GM19463 (cell line): Measurements from ENCODE around the gene CADM1.

ENCODE experiments used
- ATAC-seq: cut with Tn5 transposase; IDR thresholded peaks from one replicate; pipeline ENCODE4 v1.9.1; 2021; ENCODE audit warnings: mild to moderate bottlenecking, moderate library complexity; ENCODE audit not compliant: unreplicated experiment

Gene CADM1

GRCh38 chr11:115190196-115190595, 314.0 kb downstream of the CADM1 start:
- ATAC-seq = no peak

GRCh38 chr11:115188898-115189278, 315.3 kb downstream of the CADM1 start:
- no peak for ATAC-seq

DNA sequence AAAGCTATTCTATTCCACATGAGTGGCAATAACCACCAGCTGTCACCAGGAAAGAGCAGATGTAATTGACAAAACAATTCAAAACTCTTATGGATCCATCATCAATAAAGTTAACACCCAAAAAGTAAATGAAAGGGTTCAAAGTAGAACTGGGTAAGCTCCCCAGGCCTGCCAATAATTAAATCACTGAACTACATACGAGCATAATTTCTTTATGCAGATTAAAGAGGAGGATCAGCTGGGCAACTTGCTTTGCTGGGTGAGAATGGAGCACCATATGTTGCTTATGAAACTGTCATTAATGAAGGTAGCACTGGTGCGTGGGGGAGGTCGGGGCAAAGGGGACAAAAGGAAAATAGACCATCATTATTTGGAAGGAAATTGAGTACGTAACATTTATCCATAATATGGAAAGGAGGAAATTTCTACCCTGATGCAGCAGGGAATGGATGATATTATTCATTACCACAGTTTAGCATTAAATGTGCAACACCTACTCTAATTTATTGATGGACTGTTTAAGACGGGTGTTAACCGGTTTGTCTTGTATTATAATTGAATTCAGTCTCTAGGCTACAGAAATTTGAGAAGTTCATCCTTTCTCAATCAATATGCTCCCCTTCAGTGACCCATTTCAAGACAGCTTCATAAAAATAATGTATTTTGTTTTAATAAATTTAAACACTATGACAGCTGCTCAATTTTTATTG, 315.9 kb downstream of the CADM1 start:
- no peak for ATAC-seq

DNA sequence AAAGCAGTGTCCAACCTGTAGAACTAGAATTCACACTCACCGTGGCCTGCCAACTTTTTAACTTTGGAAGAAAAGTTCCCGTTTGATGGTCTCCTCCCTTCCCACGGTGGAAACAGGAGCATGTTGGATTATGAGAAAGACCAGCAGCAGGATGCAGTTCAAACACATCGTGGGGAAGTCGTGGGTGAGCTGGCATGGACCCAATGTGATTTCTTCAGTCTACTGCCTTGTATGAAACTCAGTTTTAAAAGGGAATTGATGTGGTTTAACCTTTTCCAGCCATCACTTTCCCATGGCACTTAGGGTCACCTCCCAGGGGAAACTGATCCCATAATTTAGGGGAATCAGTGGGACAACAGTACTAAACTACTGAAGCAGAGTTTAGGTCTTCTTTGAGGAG, 318.3 kb downstream of the CADM1 start:
- ATAC-seq = no peak

DNA sequence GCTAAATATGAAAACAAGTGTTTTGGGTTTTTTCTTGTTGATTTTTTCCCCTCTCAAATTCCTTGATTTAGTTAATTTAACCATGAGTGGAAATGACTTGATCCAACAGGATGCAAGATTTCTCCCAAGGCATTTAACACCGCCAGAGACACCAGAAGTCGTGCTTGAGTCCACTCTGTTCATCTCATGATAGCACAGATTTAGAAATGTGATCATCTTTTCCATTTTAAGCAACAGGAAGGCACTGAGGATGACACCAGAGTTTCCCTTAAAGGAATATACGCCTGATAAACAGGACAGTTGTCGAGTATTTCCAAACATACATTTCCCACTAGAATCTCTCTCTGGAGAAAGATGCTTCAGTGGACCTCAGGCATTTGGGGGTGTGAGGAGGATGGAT, 318.7 kb downstream of the CADM1 start:
- ATAC-seq = no peak

GRCh38 chr11:115184901-115185300, 319.3 kb downstream of the CADM1 start:
- ATAC-seq = no peak

- no peak for ATAC-seq
Observed at GRCh38 chr11:115183830-115184229, 320.4 kb downstream of the CADM1 start.

DNA sequence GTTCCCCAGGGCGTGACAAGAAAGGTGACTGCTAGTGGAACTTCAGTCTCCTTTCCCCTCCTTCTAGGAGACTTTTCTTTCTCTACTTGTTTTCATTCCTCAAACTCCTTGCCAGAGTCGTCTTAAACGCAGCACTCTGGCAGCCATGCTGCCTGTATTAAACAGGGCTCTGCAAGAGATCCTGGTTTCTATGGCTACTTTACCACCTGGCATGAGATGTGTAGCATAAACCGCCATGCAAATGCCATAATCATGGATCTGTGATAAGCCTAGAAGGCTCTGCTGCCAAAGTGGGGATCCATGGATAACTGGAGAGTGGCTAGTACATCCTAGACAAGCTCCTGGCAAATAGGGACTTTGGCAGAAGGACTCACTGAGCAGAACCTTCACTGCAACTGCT, 321.1 kb downstream of the CADM1 start:
- ATAC-seq = no peak

- ATAC-seq = no peak
Observed at GRCh38 chr11:115182282-115182955, 321.8 kb downstream of the CADM1 start.

DNA sequence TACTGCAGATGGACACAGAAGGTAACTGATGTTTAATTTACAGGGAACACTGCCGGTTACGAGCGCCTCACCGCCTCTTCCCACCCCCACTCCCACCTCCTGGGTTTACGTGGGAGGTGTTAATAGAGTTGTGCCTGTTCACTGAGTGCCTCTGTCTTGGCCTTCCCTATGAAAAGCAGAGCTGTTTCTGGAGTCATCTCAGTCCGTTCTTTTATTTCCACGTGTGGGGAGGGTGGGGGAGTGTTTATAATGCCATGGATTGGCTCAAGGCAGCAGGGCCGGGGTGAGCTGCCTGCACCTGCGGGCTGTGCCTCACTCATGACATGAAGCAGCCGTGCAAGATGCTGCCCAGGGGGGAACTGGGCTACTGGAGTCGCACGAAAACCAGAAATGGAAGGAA, 322.7 kb downstream of the CADM1 start:
- no peak for ATAC-seq

DNA sequence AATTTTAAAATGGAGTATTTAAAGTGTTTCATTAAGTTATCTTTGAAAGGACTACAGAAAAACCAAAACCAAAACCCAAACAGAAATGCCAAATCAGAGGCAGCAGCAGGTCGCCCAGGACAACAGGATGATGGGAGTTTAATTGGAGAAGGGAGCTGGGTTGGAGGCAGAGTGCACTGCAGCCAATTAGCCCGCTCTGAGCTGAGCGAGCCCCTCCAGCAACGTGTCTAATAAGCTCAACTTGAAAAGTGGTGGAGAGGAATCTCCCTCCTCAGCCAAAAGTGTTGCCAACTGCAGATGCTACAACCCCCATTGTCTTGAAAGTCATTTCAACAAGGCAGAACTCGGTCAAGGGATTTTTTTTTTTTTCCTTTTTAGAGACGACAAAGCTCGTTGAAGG, 323.9 kb downstream of the CADM1 start:
- no peak for ATAC-seq

GRCh38 chr11:115179636-115180035, 324.6 kb downstream of the CADM1 start:
- ATAC-seq = no peak

- ATAC-seq = no peak
Observed at GRCh38 chr11:115178705-115179104, 325.5 kb downstream of the CADM1 start.

DNA sequence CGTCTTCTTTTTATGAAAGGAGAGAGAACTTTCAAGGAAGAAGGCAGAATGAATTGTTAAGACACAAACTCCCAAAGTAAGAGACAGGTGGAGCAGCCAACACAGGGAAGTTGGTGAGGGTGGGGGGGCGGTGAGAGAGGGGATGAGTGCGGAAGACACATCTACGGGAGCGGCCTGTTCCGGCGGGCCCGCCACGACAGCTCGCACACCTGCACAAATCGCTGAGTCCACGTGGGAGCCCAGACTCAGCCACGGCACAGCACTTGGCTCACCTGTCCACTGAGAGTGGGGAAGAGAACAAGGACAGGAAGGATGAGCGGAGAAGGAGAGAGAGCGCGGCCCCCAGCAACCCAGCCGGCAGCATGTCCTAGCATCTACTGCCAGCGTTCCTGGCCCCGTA, 331.1 kb downstream of the CADM1 start:
- no peak for ATAC-seq

DNA sequence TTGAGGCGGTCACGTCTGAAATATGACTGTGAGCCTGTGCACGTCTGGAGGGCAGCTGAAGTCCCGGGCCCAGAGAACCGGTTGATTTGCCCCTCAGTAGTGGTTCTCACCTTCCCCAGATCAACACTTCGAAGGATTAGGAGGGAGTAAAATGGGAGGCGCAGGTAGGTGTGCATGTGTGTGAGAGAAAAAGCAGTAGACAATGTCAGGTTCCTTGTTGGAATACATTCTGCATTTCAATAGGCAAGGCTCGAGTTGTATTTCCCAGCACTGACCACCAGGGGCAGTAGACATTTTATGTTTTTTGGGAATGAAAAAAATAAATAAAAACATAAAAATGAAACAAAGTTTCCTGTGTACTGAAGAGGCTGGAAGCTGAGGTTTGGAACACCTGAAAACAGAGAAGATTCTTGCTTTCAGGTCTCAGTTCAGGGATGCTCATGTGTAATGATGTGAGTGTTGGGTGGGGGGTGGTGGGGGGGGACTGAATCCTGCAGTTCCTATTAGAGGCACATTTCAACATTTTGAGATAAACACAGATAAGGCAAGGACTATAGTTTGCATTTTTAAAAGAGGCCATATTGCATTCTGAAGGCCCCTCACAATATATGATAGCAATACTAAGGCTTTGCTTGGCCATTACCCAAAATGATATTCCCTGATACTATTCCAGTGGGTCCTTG, 333.9 kb downstream of the CADM1 start:
- ATAC-seq = no peak

GRCh38 chr11:115169251-115169650, 335.0 kb downstream of the CADM1 start:
- no peak for ATAC-seq

GRCh38 chr11:115168686-115169085, 335.5 kb downstream of the CADM1 start:
- ATAC-seq = no peak

- no peak for ATAC-seq
Observed at GRCh38 chr11:115168229-115168671, 336.0 kb downstream of the CADM1 start.

GRCh38 chr11:115167456-115167855, 336.8 kb downstream of the CADM1 start:
- ATAC-seq = no peak

DNA sequence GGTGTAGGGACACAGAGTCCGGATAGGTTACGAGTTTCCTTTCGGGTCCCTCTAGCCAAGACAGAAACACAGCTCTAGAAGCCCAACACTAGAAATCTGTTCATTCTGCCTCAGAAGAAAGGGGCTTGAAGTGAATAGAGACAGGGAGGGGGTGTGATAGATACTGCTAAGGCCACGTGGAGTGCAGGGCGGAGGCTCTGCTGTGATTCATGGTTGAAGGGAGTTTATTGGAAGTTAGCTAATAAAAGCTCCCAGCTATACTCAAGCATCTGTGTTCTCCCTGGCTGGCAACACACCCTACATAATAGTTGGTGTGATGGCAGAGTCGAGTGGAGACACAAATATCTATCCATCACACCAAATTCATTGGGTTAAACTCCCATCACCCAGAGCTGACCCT, 337.4 kb downstream of the CADM1 start:
- no peak for ATAC-seq

- no peak for ATAC-seq
Observed at GRCh38 chr11:115164774-115165173, 339.4 kb downstream of the CADM1 start.

GRCh38 chr11:115162919-115163318, 341.3 kb downstream of the CADM1 start:
- no peak for ATAC-seq
